GM23248 (cell line): ENCODE results near the gene CAMK2D. TPM values are rescaled to one million over a fixed set of nuclear protein-coding genes. Genes with fewer than 3 reads are reported as not detected.

ENCODE experiments used
- DNase-seq: peaks from one replicate; pipeline ENCODE4 v3.0.0-alpha.2; 2015
- H2AFZ ChIP-seq: fragments of 200-600 bp; sonication (generic); 2 replicates; pipeline ENCODE4 v1.6.1; 2016; ENCODE audit warnings: antibody characterized with exemption
- H3F3A ChIP-seq: fragments of 200-600 bp; sonication (generic); 2 replicates; pipeline ENCODE4 v1.6.1; 2016; ENCODE audit warnings: mild to moderate bottlenecking, antibody characterized with exemption, mixed run types; ENCODE audit not compliant: insufficient read depth
- H3K27ac ChIP-seq: fragments of 200-600 bp; sonication (generic); 2 replicates; pipeline ENCODE4 v1.5.1; 2016; ENCODE audit warnings: mild to moderate bottlenecking
- H3K27me3 ChIP-seq: fragments of 200-600 bp; sonication (generic); replicated peaks from 2 replicates; pipeline ENCODE4 v1.6.1; 2016; ENCODE audit warnings: mild to moderate bottlenecking; ENCODE audit not compliant: insufficient read depth
- H3K36me3 ChIP-seq: fragments of 200-600 bp; sonication (generic); 2 replicates; pipeline ENCODE4 v1.6.1; 2016; ENCODE audit warnings: low read depth, mild to moderate bottlenecking
- H3K4me1 ChIP-seq: fragments of 200-600 bp; sonication (generic); 2 replicates; pipeline ENCODE4 v1.6.1; 2016; ENCODE audit warnings: mild to moderate bottlenecking; ENCODE audit not compliant: insufficient read depth
- H3K4me2 ChIP-seq: fragments of 200-600 bp; sonication (generic); one replicate; pipeline ENCODE4 v1.6.1; 2016; ENCODE audit warnings: mild to moderate bottlenecking; ENCODE audit not compliant: unreplicated experiment
- H3K4me3 ChIP-seq: fragments of 200-600 bp; sonication (generic); 2 replicates; pipeline ENCODE4 v1.5.1; 2016; ENCODE audit warnings: mild to moderate bottlenecking
- H3K79me2 ChIP-seq: fragments of 200-600 bp; sonication (generic); 2 replicates; pipeline ENCODE4 v1.6.1; 2016; ENCODE audit warnings: mild to moderate bottlenecking; ENCODE audit not compliant: insufficient read depth
- H3K9ac ChIP-seq: fragments of 200-600 bp; sonication (generic); 2 replicates; pipeline ENCODE4 v1.6.1; 2016; ENCODE audit warnings: mild to moderate bottlenecking
- H3K9me2 ChIP-seq: fragments of 200-600 bp; sonication (generic); 2 replicates; pipeline ENCODE4 v1.6.1; 2016; ENCODE audit warnings: mixed run types, mild to moderate bottlenecking, moderate library complexity; ENCODE audit not compliant: insufficient read depth
- H3K9me3 ChIP-seq: fragments of 200-600 bp; sonication (generic); one replicate; pipeline ENCODE4 v1.6.1; 2017; ENCODE audit warnings: low read depth
- H4K20me1 ChIP-seq: fragments of 200-600 bp; sonication (generic); 2 replicates; pipeline ENCODE4 v1.6.0; 2016; ENCODE audit not compliant: insufficient read depth
- EZH2 ChIP-seq: fragments of 200-600 bp; sonication (generic); IDR thresholded peaks from 2 replicates; pipeline ENCODE4 v1.6.1; 2018; ENCODE audit warnings: antibody characterized with exemption, mild to moderate bottlenecking; ENCODE audit not compliant: insufficient read depth, poor library complexity, severe bottlenecking
- EZH2phosphoT487 ChIP-seq: fragments of 200-600 bp; sonication (generic); IDR thresholded peaks from 2 replicates; pipeline ENCODE4 v1.6.1; 2018; ENCODE audit warnings: antibody characterized with exemption, moderate library complexity, mild to moderate bottlenecking, low read depth; ENCODE audit not compliant: insufficient read depth
- WGBS, 2 experiments: methylation state at CpG; one replicate each; pipeline ENCODE4 v1.1.6; 2015 to 2017; ENCODE audit warnings: low lambda C conversion rate in 2 of 2, low coverage in 1 of 2; ENCODE audit errors: missing lambda C conversion rate in 2 of 2; 5-methylcytosine and 5-hydroxymethylcytosine counted together
- in situ Hi-C: fragments of 300-500 bp; cut with MboI; formaldehyde crosslinking; loops from 2 replicates; pipeline ENCODE4 v1.15.0; 2020
- polyA plus RNA-seq: library from polyadenylated mRNA; unstranded; fragments of >200 nt; fragmentation: Nextera tagmentation; extraction: Ambion mirVana; gene quantifications from 2 replicates; pipeline ENCODE4 v1.2.1, GENCODE V29; 2016
- total RNA-seq: library from RNA; depleted of rRNA; stranded (reverse); fragments of >200 nt; shearing (Covaris generic); gene quantifications from 2 replicates; pipeline ENCODE4 v1.2.3, GENCODE V29; 2014

CAMK2D gene
- total and polyA plus RNA-seq, 2 experiments from 2014 or later = 78.8 to 94.5 TPM

DNA sequence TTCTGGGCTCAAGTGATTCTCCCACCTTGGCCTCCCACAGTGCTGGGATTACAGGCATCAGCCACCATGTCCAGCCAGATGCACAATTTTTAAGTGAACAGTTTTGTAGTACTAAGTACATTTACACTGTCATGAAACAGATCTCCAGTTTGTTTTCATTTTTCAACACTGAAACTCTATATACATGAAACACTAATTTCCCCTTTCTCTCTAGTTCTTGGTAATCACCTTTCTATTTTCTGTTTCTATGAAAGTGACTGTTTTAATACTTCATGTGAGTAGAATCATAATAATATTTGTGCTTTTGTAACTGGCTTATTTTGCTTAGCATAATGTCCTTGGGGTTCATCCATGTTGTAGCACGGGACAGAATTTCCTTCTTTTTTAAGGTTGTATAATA lies 237.4 kb downstream of the CAMK2D start:
- no peak overlapping the region for H3K27ac ChIP-seq
- H3K4me1 ChIP-seq = no peaks in the 10 kb centered on the region
- TF ChIP-seq EZH2 (no peak), EZH2phosphoT487 (no peak)
- no peak overlapping the region for H3K9ac ChIP-seq
- WGBS, 2 experiments = 98 to 100% methylated on average over 1 of the region's 1 CpG
- no peak overlapping the region for H3K4me3 ChIP-seq
- no peak overlapping the region for H2AFZ ChIP-seq
- DNase-seq = no peak
- H4K20me1 ChIP-seq = no peaks in the 10 kb centered on the region
- H3K4me2 ChIP-seq = no peak overlapping the region
- in situ Hi-C loops = no loop called here
- no peaks in the 10 kb centered on the region for H3K27me3 ChIP-seq
- peaks cover 36% of the 10 kb centered on the region; the same call in 1 of the 2 replicates for H3K36me3 ChIP-seq
- no peaks in the 10 kb centered on the region for H3K9me3 ChIP-seq
- H3K79me2 ChIP-seq = no peaks in the 10 kb centered on the region
- H3F3A ChIP-seq = peaks cover 6% of the 10 kb centered on the region; the same call in 1 of the 2 replicates
- H3K9me2 ChIP-seq = no peaks in the 10 kb centered on the region

DNA sequence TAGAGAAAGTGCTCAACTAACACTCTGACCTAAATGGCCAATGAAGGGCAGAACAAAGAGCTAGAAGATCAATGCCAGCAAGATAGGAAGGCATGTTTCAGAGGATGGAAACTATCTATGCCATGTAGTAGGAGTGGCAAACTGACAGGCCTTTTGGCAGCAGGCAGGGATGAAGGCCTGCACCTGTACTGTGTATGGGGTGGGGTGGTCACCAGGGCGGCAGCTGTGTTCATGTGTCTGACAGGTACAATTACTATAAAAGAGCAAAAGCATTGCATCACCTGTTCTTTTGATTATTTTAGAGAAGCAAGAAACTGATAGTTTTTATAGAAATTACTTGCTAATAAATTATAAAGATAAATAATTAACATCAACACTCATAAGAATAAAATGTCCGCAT lies 239.1 kb downstream of the CAMK2D start:
- TF ChIP-seq EZH2phosphoT487 (no peak), EZH2 (no peak)
- Histone ChIP-seq H3K4me3 (no peak overlapping the region), H3K4me2 (no peak overlapping the region), H2AFZ (no peak overlapping the region), H3K9ac (no peak overlapping the region), H3F3A (peaks cover 6% of the 10 kb centered on the region; the same call in 1 of the 2 replicates), H3K27me3 (no peaks in the 10 kb centered on the region), H3K9me3 (no peaks in the 10 kb centered on the region), H4K20me1 (no peaks in the 10 kb centered on the region), H3K4me1 (no peaks in the 10 kb centered on the region), H3K9me2 (no peaks in the 10 kb centered on the region), H3K36me3 (peaks cover 33% of the 10 kb centered on the region; the same call in 1 of the 2 replicates), H3K79me2 (no peaks in the 10 kb centered on the region), H3K27ac (no peak overlapping the region)
- 98 to 100% methylated on average over 2 of the region's 2 CpGs for WGBS, 2 experiments
- in situ Hi-C loops = no loop called here
- DNase-seq = no peak

DNA sequence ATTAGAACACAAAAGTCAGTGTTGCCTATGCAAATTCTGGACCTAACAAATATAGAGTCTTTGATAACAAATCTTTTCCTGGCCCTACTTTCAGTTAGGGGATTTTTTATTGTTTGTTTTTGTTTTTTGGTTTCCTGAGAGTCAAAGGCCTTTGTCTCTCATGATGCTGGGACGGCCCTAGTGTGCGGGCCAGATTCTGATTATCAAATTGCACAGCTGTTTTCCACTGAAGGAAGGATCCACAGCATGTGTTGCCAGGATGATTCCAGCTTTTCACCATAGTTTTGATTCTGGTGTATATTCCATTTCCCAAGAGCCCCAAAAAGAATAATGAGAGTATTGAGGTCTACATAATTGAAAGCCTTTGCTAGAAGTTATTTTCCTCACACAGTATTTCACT lies 248.2 kb downstream of the CAMK2D start:
- no peak for DNase-seq
- H3K4me1 ChIP-seq = no peaks in the 10 kb centered on the region
- no peaks in the 10 kb centered on the region for H3K27me3 ChIP-seq
- no peaks in the 10 kb centered on the region for H4K20me1 ChIP-seq
- no peaks in the 10 kb centered on the region for H3K79me2 ChIP-seq
- no peak overlapping the region for H2AFZ ChIP-seq
- peaks cover 50% of the 10 kb centered on the region for H3K36me3 ChIP-seq
- no peak overlapping the region for H3K27ac ChIP-seq
- H3K9ac ChIP-seq = no peak overlapping the region
- H3K9me3 ChIP-seq = no peaks in the 10 kb centered on the region
- TF ChIP-seq EZH2 = no peak
- no peak for TF ChIP-seq EZH2phosphoT487
- no peak overlapping the region for H3K4me3 ChIP-seq
- WGBS, 2 experiments = 77 to 83% methylated on average over 2 of the region's 2 CpGs
- in situ Hi-C loops = no loop called here
- H3K4me2 ChIP-seq = no peak overlapping the region
- no peaks in the 10 kb centered on the region for H3K9me2 ChIP-seq
- peaks cover 4% of the 10 kb centered on the region; the same call in 1 of the 2 replicates for H3F3A ChIP-seq

DNA sequence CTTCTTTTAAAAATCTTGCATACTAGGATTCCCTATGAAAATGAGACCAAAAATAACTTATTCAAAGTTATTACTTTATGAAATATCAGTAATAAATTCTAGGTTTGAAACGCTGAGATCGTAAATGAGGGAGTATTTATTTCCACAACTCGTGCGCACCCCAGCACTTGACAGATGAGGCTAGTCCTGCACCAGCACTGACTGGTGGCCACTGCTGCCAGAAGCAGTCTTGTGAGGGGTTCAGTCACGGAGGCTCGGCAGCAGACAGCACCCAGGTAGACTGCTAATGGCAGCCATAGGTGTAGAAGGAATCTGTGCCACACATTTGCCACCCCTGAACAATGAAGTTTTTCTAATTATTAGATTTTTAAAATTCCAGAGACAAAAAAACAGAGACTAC lies 248.7 kb downstream of the CAMK2D start:
- H3K9me2 ChIP-seq = no peaks in the 10 kb centered on the region
- H3K4me1 ChIP-seq = no peaks in the 10 kb centered on the region
- no peak overlapping the region for H2AFZ ChIP-seq
- H3F3A ChIP-seq = peaks cover 7% of the 10 kb centered on the region
- 98 to 99% methylated on average over 6 of the region's 6 CpGs for WGBS, 2 experiments
- H3K9ac ChIP-seq = no peak overlapping the region
- peaks cover 51% of the 10 kb centered on the region for H3K36me3 ChIP-seq
- in situ Hi-C loops = no loop called here
- TF ChIP-seq EZH2 = no peak
- TF ChIP-seq EZH2phosphoT487 = no peak
- no peak overlapping the region for H3K4me3 ChIP-seq
- no peak overlapping the region for H3K27ac ChIP-seq
- H3K4me2 ChIP-seq = no peak overlapping the region
- H3K27me3 ChIP-seq = no peaks in the 10 kb centered on the region
- DNase-seq = no peak
- H3K79me2 ChIP-seq = no peaks in the 10 kb centered on the region
- H3K9me3 ChIP-seq = no peaks in the 10 kb centered on the region
- no peaks in the 10 kb centered on the region for H4K20me1 ChIP-seq

DNA sequence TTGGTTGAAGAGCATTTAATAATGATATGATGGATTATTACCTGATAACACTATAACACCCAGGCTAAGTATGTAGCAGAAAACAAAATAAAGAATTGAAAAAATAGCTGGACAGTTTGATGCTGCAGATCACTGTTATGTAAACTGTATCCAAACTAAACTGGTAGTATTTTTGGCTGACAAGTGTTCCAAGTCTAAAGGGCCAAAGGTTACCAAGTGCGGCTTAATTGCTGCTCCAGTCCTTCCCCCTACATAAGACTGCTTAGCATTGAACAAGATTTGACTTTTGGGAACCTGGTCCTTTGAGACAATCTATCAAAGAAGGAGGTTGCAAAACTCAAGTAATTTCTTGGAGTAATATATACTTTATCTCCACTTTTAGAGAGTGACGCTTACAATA lies 249.6 kb downstream of the CAMK2D start:
- Histone ChIP-seq H3K9me3 (no peaks in the 10 kb centered on the region), H3K79me2 (no peaks in the 10 kb centered on the region), H3F3A (peaks cover 10% of the 10 kb centered on the region), H3K27me3 (no peaks in the 10 kb centered on the region), H3K4me3 (no peak overlapping the region), H4K20me1 (no peaks in the 10 kb centered on the region), H3K4me2 (no peak overlapping the region), H3K9me2 (no peaks in the 10 kb centered on the region), H3K27ac (no peak overlapping the region), H3K36me3 (peaks cover 51% of the 10 kb centered on the region), H3K9ac (no peak overlapping the region), H3K4me1 (no peaks in the 10 kb centered on the region), H2AFZ (no peak overlapping the region)
- no peak for DNase-seq
- 98 to 99% methylated on average over 2 of the region's 2 CpGs for WGBS, 2 experiments
- in situ Hi-C loops = no loop called here
- TF ChIP-seq EZH2phosphoT487 (no peak), EZH2 (no peak)
